Measurements from ENCODE around the gene HS6ST2.

DNA sequence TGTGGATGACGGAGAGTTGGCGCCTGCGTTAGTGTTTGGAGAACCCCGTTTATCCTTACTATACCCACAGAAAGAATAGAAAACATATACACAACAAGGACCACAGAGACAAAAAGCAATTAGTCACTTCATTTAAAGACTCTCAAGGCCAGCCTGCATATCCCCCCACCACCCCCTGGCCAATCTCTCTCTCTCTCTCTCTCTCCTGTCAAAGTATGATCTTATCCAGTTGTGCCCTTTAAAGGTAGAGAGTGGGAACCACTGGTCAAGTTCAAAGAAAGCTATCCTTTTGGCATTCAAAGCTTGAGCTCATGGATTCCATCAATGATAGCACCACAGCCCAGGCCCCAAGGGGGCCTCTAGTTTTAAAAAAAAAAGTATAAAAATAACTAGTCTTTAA lies 289.3 kb downstream of the HS6ST2 start:
- no peak for TF ChIP-seq FOSL1 (tag; conservative IDR thresholded peaks at IDR 0.05)
- TF ChIP-seq, protein P1, sequence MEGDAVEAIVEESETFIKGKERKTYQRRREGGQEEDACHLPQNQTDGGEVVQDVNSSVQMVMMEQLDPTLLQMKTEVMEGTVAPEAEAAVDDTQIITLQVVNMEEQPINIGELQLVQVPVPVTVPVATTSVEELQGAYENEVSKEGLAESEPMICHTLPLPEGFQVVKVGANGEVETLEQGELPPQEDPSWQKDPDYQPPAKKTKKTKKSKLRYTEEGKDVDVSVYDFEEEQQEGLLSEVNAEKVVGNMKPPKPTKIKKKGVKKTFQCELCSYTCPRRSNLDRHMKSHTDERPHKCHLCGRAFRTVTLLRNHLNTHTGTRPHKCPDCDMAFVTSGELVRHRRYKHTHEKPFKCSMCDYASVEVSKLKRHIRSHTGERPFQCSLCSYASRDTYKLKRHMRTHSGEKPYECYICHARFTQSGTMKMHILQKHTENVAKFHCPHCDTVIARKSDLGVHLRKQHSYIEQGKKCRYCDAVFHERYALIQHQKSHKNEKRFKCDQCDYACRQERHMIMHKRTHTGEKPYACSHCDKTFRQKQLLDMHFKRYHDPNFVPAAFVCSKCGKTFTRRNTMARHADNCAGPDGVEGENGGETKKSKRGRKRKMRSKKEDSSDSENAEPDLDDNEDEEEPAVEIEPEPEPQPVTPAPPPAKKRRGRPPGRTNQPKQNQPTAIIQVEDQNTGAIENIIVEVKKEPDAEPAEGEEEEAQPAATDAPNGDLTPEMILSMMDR (IDR thresholded peaks at IDR 0.05 in 2 of 3, conservative IDR thresholded peaks at IDR 0.05 in 1 of 3; ENCODE audit: insufficient read depth in 2 of 3, low read depth in 1 of 3, low read length in 3 of 3), result no peak
- no peak for TF ChIP-seq ZSCAN29 (IDR thresholded peaks at IDR 0.05)
- no peak for TF ChIP-seq GATA2 (CRISPR knock-in tag; IDR thresholded peaks at IDR 0.05)
- TF ChIP-seq CHD2 (IDR thresholded peaks at IDR 0.05; ENCODE audit: low read depth, low read length), result no peak
- no peak for TF ChIP-seq TAF1 (IDR thresholded peaks at IDR 0.05; ENCODE audit: control insufficient read depth, extremely low read depth, insufficient read depth, low read length, severe bottlenecking)
- TF ChIP-seq ZC3H11A (IDR thresholded peaks at IDR 0.05; ENCODE audit: low read depth, low read length), result no peak
- TF ChIP-seq ESRRA (IDR thresholded peaks at IDR 0.05; ENCODE audit: borderline replicate concordance, low read depth), result no peak
- TF ChIP-seq TCF7L2 (IDR thresholded peaks at IDR 0.05; ENCODE audit: low read depth, low read length), result no peak
- TF ChIP-seq POLR2A (conservative IDR thresholded peaks at IDR 0.05), result no peak
- TF ChIP-seq SP1 (CRISPR knock-in tag; IDR thresholded peaks at IDR 0.05), result no peak
- no peak for TF ChIP-seq ZFP36 (IDR thresholded peaks at IDR 0.05; ENCODE audit: low read depth, low read length, partially characterized antibody)

Measured in K562 (cell line).